Skin epidermis (tissue), 12 donors: ENCODE measurements around the gene ALDH5A1.

Experiments used
- H3K27ac ChIP-seq, 21 experiments: fragments of 200-600 bp; sonication (generic) in 11 of 21; one replicate each; pipeline ENCODE4 v1.5.0; 2020; ENCODE audit warnings: mild to moderate bottlenecking in 3 of 21, inconsistent platforms in 2 of 21, moderate library complexity in 2 of 21
- H3K4me3 ChIP-seq, 7 experiments: fragments of 200-600 bp; sonication (generic) in 2 of 7; one replicate each; pipeline ENCODE4 v1.5.0; 2020; ENCODE audit warnings: inconsistent platforms in 2 of 7, mild to moderate bottlenecking in 2 of 7, moderate library complexity in 1 of 7

ALDH5A1 gene

GRCh38 chr6:24520929-24521546 lies 26.3 kb downstream of the ALDH5A1 start:
- Histone ChIP-seq H3K4me3 (no peak overlapping the region), H3K27ac (no peak overlapping the region)

- Histone ChIP-seq H3K4me3 (no peak overlapping the region), H3K27ac (no peak overlapping the region)
These were observed 27.7 kb downstream of the ALDH5A1 start for GRCh38 chr6:24522228-24523176.

GRCh38 chr6:24524329-24524728 lies 29.6 kb downstream of the ALDH5A1 start:
- Histone ChIP-seq H3K27ac (no peak overlapping the region), H3K4me3 (no peak overlapping the region)

GRCh38 chr6:24524805-24525204 lies 30.0 kb downstream of the ALDH5A1 start:
- no peak overlapping the region for H3K27ac ChIP-seq
- no peak overlapping the region for H3K4me3 ChIP-seq

- H3K27ac ChIP-seq: no peak overlapping the region
These were observed 35.2 kb downstream of the ALDH5A1 start for GRCh38 chr6:24529985-24530384.

GRCh38 chr6:24534329-24534728 lies 39.6 kb downstream of the ALDH5A1 start:
- no peak overlapping the region for H3K27ac ChIP-seq
- no peak overlapping the region for H3K4me3 ChIP-seq

More at GRCh38 chr6:24529985-24530384, 35.2 kb downstream of the ALDH5A1 start:
- no peak overlapping the region for H3K4me3 ChIP-seq

- Histone ChIP-seq H3K27ac (no peak overlapping the region), H3K4me3 (no peak overlapping the region)
These were observed 40.4 kb downstream of the ALDH5A1 start for GRCh38 chr6:24535210-24535609.

- Histone ChIP-seq H3K4me3 (no peak overlapping the region), H3K27ac (no peak overlapping the region)
These were observed 41.7 kb downstream of the ALDH5A1 start for GRCh38 chr6:24536466-24536865.

- H3K27ac ChIP-seq: no peak overlapping the region
- no peak overlapping the region for H3K4me3 ChIP-seq
These were observed 42.4 kb downstream of the ALDH5A1 start for GRCh38 chr6:24537082-24537699.

- no peak overlapping the region for H3K27ac ChIP-seq
- H3K4me3 ChIP-seq: no peak overlapping the region
These were observed 43.1 kb downstream of the ALDH5A1 start for GRCh38 chr6:24537771-24538385.

- Histone ChIP-seq H3K27ac (no peak overlapping the region), H3K4me3 (no peak overlapping the region)
These were observed 44.6 kb downstream of the ALDH5A1 start for GRCh38 chr6:24539416-24539815.

- Histone ChIP-seq H3K4me3 (no peak overlapping the region), H3K27ac (no peak overlapping the region)
These were observed 45.4 kb downstream of the ALDH5A1 start for GRCh38 chr6:24540197-24540596.

GRCh38 chr6:24543683-24544082 lies 48.9 kb downstream of the ALDH5A1 start:
- no peak overlapping the region for H3K27ac ChIP-seq
- H3K4me3 ChIP-seq: no peak overlapping the region

GRCh38 chr6:24545183-24545582 lies 50.4 kb downstream of the ALDH5A1 start:
- Histone ChIP-seq H3K4me3 (no peak overlapping the region), H3K27ac (no peak overlapping the region)

- no peak overlapping the region for H3K4me3 ChIP-seq
- no peak overlapping the region for H3K27ac ChIP-seq
These were observed 50.9 kb downstream of the ALDH5A1 start for GRCh38 chr6:24545691-24546090.

- Histone ChIP-seq H3K4me3 (no peak overlapping the region), H3K27ac (no peak overlapping the region)
These were observed 51.7 kb downstream of the ALDH5A1 start for GRCh38 chr6:24546439-24546838.

GRCh38 chr6:24547243-24547642 lies 52.5 kb downstream of the ALDH5A1 start:
- Histone ChIP-seq H3K4me3 (no peak overlapping the region), H3K27ac (no peak overlapping the region)

- no peak overlapping the region for H3K4me3 ChIP-seq
- H3K27ac ChIP-seq: no peak overlapping the region
These were observed 54.4 kb downstream of the ALDH5A1 start for GRCh38 chr6:24549158-24549557.

GRCh38 chr6:24549674-24550353 lies 55.0 kb downstream of the ALDH5A1 start:
- Histone ChIP-seq H3K27ac (no peak overlapping the region), H3K4me3 (no peak overlapping the region)

- Histone ChIP-seq H3K4me3 (no peak overlapping the region), H3K27ac (no peak overlapping the region)
These were observed 56.4 kb downstream of the ALDH5A1 start for GRCh38 chr6:24551139-24551538.
